ENCODE measurements around the gene USP7. TPM values are rescaled to one million over a fixed set of nuclear protein-coding genes. Genes with fewer than 3 reads are reported as not detected.

Gene USP7
- total and polyA plus RNA-seq, 4 experiments from 2014 or later: 4.8 to 206 (median 106) TPM

- no peaks in the 10 kb centered on the region for H3K27me3 ChIP-seq (ENCODE audit: insufficient read depth, low read length)
- peaks cover 36% of the 10 kb centered on the region for H3K4me1 ChIP-seq (ENCODE audit: insufficient read depth, low read length)
- no peak overlapping the region for H3K4me3 Mint-ChIP-seq
- H3K27ac ChIP-seq (ENCODE audit: low read depth, low read length): no peak overlapping the region
- no peak for DNase-seq
- intact Hi-C loops (cut with micrococcal nuclease): no loop called here
- H3K27me3 Mint-ChIP-seq: no peaks in the 10 kb centered on the region
- ChIA-PET POLR2A (ENCODE audit: partially characterized antibody) (no interaction called here), CTCF (ENCODE audit: partially characterized antibody) (interaction anchor here (0.7 to 5.0 kb wide), 2 partner anchors 18 to 25 kb away, joined by 4 to 28 read pairs; no protein-coding TSS in a partner anchor)
- H3K4me3 ChIP-seq (ENCODE audit: low read length in 2 of 2): no peak overlapping the region
- peaks cover 0 to 2% (median 0%) of the 10 kb centered on the region in 8 donors for H3K9me3 Mint-ChIP-seq
- H3K9me3 ChIP-seq (ENCODE audit: control insufficient read depth in 1 of 2, low read length in 2 of 2): no peaks in the 10 kb centered on the region
- no peaks in the 10 kb centered on the region for H3K36me3 ChIP-seq (ENCODE audit: insufficient read depth, low read length)
- peaks cover 11 to 15% of the 10 kb centered on the region in 2 donors for H3K36me3 Mint-ChIP-seq
- H3K27ac Mint-ChIP-seq: peak overlapping the region in 5 of 7 donors; percentile 24 to 71 (median 57)
- peaks cover 21 to 50% (median 38%) of the 10 kb centered on the region in 4 donors for H3K4me1 Mint-ChIP-seq
These were observed 102.0 kb downstream of the USP7 start for GRCh38 chr16:8861563-8862308.

- H3K27ac ChIP-seq (ENCODE audit: low read depth, low read length): no peak overlapping the region
- Mint-ChIP-seq H3K36me3 (peaks cover 13 to 27% of the 10 kb centered on the region in 2 donors), H3K4me3 (no peak overlapping the region), H3K27ac (peak overlapping the region in 2 of 7 donors; percentile 30 to 57), H3K9me3 (peaks cover 0 to 2% (median 0%) of the 10 kb centered on the region in 8 donors), H3K27me3 (no peaks in the 10 kb centered on the region), H3K4me1 (peaks cover 23 to 46% (median 36%) of the 10 kb centered on the region in 4 donors)
- H3K9me3 ChIP-seq (ENCODE audit: control insufficient read depth in 1 of 2, low read length in 2 of 2): no peaks in the 10 kb centered on the region
- DNase-seq: no peak
- intact Hi-C loops (cut with micrococcal nuclease): no loop called here
- CTCF ChIA-PET (ENCODE audit: partially characterized antibody): no interaction called here
- peaks cover 6% of the 10 kb centered on the region for H3K36me3 ChIP-seq (ENCODE audit: insufficient read depth, low read length)
- H3K27me3 ChIP-seq (ENCODE audit: insufficient read depth, low read length): no peaks in the 10 kb centered on the region
- H3K4me1 ChIP-seq (ENCODE audit: insufficient read depth, low read length): peaks cover 26% of the 10 kb centered on the region
- POLR2A ChIA-PET (ENCODE audit: partially characterized antibody): interaction anchor here (0.6 to 1.4 kb wide), 2 partner anchors 9 to 14 kb away, joined by 3 to 5 read pairs; partner anchors contain the start of gene CARHSP1
- H3K4me3 ChIP-seq (ENCODE audit: low read length in 2 of 2): no peak overlapping the region
These were observed 103.5 kb downstream of the USP7 start for GRCh38 chr16:8859913-8860881.

GRCh38 chr16:8858994-8859912 lies 104.5 kb downstream of the USP7 start:
- intact Hi-C loops (cut with micrococcal nuclease): no loop called here
- peak overlapping the region in 2 of 7 donors; percentile 30 to 57 for H3K27ac Mint-ChIP-seq
- POLR2A ChIA-PET (ENCODE audit: partially characterized antibody): interaction anchor here (1.3 to 1.4 kb wide), 2 partner anchors 9 to 10 kb away, joined by 5 to 10 read pairs; partner anchors contain the start of gene CARHSP1
- peaks cover 0 to 2% (median 0%) of the 10 kb centered on the region in 8 donors for H3K9me3 Mint-ChIP-seq
- peaks cover 18% of the 10 kb centered on the region for H3K4me1 ChIP-seq (ENCODE audit: insufficient read depth, low read length)
- H3K27ac ChIP-seq (ENCODE audit: low read depth, low read length): no peak overlapping the region
- no peak overlapping the region for H3K4me3 ChIP-seq (ENCODE audit: low read length in 2 of 2)
- H3K9me3 ChIP-seq (ENCODE audit: control insufficient read depth in 1 of 2, low read length in 2 of 2): no peaks in the 10 kb centered on the region
- peaks cover 9% of the 10 kb centered on the region for H3K36me3 ChIP-seq (ENCODE audit: insufficient read depth, low read length)
- peaks cover 23 to 45% (median 31%) of the 10 kb centered on the region in 4 donors for H3K4me1 Mint-ChIP-seq
- no peaks in the 10 kb centered on the region for H3K27me3 Mint-ChIP-seq
- H3K36me3 Mint-ChIP-seq: peaks cover 16 to 35% of the 10 kb centered on the region in 2 donors
- CTCF ChIA-PET (ENCODE audit: partially characterized antibody): no interaction called here
- H3K27me3 ChIP-seq (ENCODE audit: insufficient read depth, low read length): no peaks in the 10 kb centered on the region
- DNase-seq: no peak
- H3K4me3 Mint-ChIP-seq: no peak overlapping the region

GRCh38 chr16:8855972-8856371 lies 107.7 kb downstream of the USP7 start:
- no peaks in the 10 kb centered on the region for H3K9me3 ChIP-seq (ENCODE audit: control insufficient read depth in 1 of 2, low read length in 2 of 2)
- intact Hi-C loops (cut with micrococcal nuclease): no loop called here
- ChIA-PET POLR2A (ENCODE audit: partially characterized antibody) (interaction anchor here (0.6 to 1.2 kb wide), 3 partner anchors 10 to 152 kb away, joined by 3 to 5 read pairs (median 4); partner anchors contain the start of gene CARHSP1), CTCF (ENCODE audit: partially characterized antibody) (interaction anchor here (1.1 to 3.2 kb wide), 2 partner anchors 13 to 24 kb away, joined by 3 to 10 read pairs; partner anchors contain the start of gene CARHSP1)
- H3K4me3 Mint-ChIP-seq: no peak overlapping the region
- peaks cover 0 to 2% (median 0%) of the 10 kb centered on the region in 8 donors for H3K9me3 Mint-ChIP-seq
- peaks cover 9% of the 10 kb centered on the region for H3K36me3 ChIP-seq (ENCODE audit: insufficient read depth, low read length)
- no peak overlapping the region for H3K27ac ChIP-seq (ENCODE audit: low read depth, low read length)
- no peaks in the 10 kb centered on the region for H3K27me3 ChIP-seq (ENCODE audit: insufficient read depth, low read length)
- no peak overlapping the region for H3K4me3 ChIP-seq (ENCODE audit: low read length in 2 of 2)
- H3K4me1 ChIP-seq (ENCODE audit: insufficient read depth, low read length): peaks cover 11% of the 10 kb centered on the region
- peaks cover 20 to 50% of the 10 kb centered on the region in 2 donors for H3K36me3 Mint-ChIP-seq
- H3K4me1 Mint-ChIP-seq: peaks cover 16 to 43% (median 31%) of the 10 kb centered on the region in 4 donors
- H3K27me3 Mint-ChIP-seq: no peaks in the 10 kb centered on the region
- DNase-seq: no peak
- peak overlapping the region; percentile 13 to 88 (median 79) for H3K27ac Mint-ChIP-seq

GRCh38 chr16:8855051-8855786 lies 108.5 kb downstream of the USP7 start:
- H3K4me1 Mint-ChIP-seq: peaks cover 22 to 50% (median 38%) of the 10 kb centered on the region in 4 donors

More at GRCh38 chr16:8855051-8855786, 108.5 kb downstream of the USP7 start:
- H3K36me3 Mint-ChIP-seq: peaks cover 20 to 56% of the 10 kb centered on the region in 2 donors
- H3K9me3 ChIP-seq (ENCODE audit: control insufficient read depth in 1 of 2, low read length in 2 of 2): no peaks in the 10 kb centered on the region
- no peak overlapping the region for H3K27ac ChIP-seq (ENCODE audit: low read depth, low read length)
- H3K4me3 Mint-ChIP-seq: peak overlapping the region in 1 of 8 donors; percentile 30
- no peak overlapping the region for H3K4me3 ChIP-seq (ENCODE audit: low read length in 2 of 2)
- no peak for DNase-seq
- POLR2A ChIA-PET (ENCODE audit: partially characterized antibody): interaction anchor here (0.5 to 2.1 kb wide), 6 partner anchors 11 to 152 kb away, joined by 3 to 16 read pairs (median 4); partner anchors contain the start of gene CARHSP1
- no peaks in the 10 kb centered on the region for H3K27me3 Mint-ChIP-seq
- peak overlapping the region; percentile 55 to 83 (median 74) for H3K27ac Mint-ChIP-seq
- peaks cover 15% of the 10 kb centered on the region for H3K4me1 ChIP-seq (ENCODE audit: insufficient read depth, low read length)
- peaks cover 10% of the 10 kb centered on the region for H3K36me3 ChIP-seq (ENCODE audit: insufficient read depth, low read length)
- no peaks in the 10 kb centered on the region for H3K27me3 ChIP-seq (ENCODE audit: insufficient read depth, low read length)
- intact Hi-C loops (cut with micrococcal nuclease): no loop called here
- peaks cover 0 to 2% (median 0%) of the 10 kb centered on the region in 8 donors for H3K9me3 Mint-ChIP-seq
- CTCF ChIA-PET (ENCODE audit: partially characterized antibody): interaction anchor here (1.1 to 3.2 kb wide), 3 partner anchors 14 to 25 kb away, joined by 3 to 10 read pairs (median 3); partner anchors contain the start of gene CARHSP1
